Natural killer cell (primary cell): ENCODE measurements around the gene FDPS. TPM values are rescaled to one million over a fixed set of nuclear protein-coding genes. Genes with fewer than 3 reads are reported as not detected.

Source experiments
- ATAC-seq, 3 donors: fragments of 150-1000 bp in 2 of 3; fragments of 200-7000 bp in 1 of 3; cut with Tn5 transposase; 1 replicate in 1 of 3; 2 replicates in 2 of 3; pipeline ENCODE4 v1.10.0; 2021; ENCODE audit warnings: mild to moderate bottlenecking in 2 of 3, moderate library complexity in 2 of 3
- DNase-seq, 2 donors: peaks; one replicate each; pipeline versions ENCODE4 v3.0.0 to v3.0.0-alpha.2; 2013 to 2021; ENCODE audit warnings: mixed read lengths in 1 of 2
- H3K27ac ChIP-seq: one replicate; pipeline ENCODE4 v1.5.1; 2013; ENCODE audit warnings: mild to moderate bottlenecking, low read length
- H3K27me3 ChIP-seq: one replicate; pipeline ENCODE4 v1.6.1; 2013; ENCODE audit warnings: low read length; ENCODE audit not compliant: control insufficient read depth, insufficient read depth
- H3K36me3 ChIP-seq: one replicate; pipeline ENCODE4 v1.6.1; 2013; ENCODE audit warnings: low read length; ENCODE audit not compliant: control insufficient read depth, insufficient read depth
- H3K4me1 ChIP-seq: one replicate; pipeline ENCODE4 v1.6.1; 2013; ENCODE audit warnings: low read length; ENCODE audit not compliant: control insufficient read depth, insufficient read depth
- H3K4me3 ChIP-seq: one replicate; pipeline ENCODE4 v1.5.1; 2013; ENCODE audit warnings: low read length
- H3K9me3 ChIP-seq: one replicate; pipeline ENCODE4 v1.6.1; 2013; ENCODE audit warnings: low read length; ENCODE audit not compliant: control insufficient read depth, insufficient read depth
- H3K27ac Mint-ChIP-seq, 2 donors: one replicate each; pipeline ENCODE4 v1.8.0; 2022; ENCODE audit warnings: mild to moderate bottlenecking in 2 of 2, mixed read lengths in 2 of 2, moderate library complexity in 1 of 2
- H3K27me3 Mint-ChIP-seq, 2 donors: one replicate each; pipeline ENCODE4 v1.8.0; 2022; ENCODE audit warnings: low read depth in 2 of 2, mixed read lengths in 2 of 2
- H3K36me3 Mint-ChIP-seq: one replicate; pipeline ENCODE4 v1.8.0; 2022; ENCODE audit warnings: mixed read lengths
- H3K4me1 Mint-ChIP-seq, 2 donors: one replicate each; pipeline ENCODE4 v1.8.0; 2022; ENCODE audit warnings: mixed read lengths in 2 of 2
- H3K4me3 Mint-ChIP-seq: one replicate; pipeline ENCODE4 v1.8.0; 2022; ENCODE audit warnings: mild to moderate bottlenecking, moderate library complexity, mixed read lengths
- H3K9me3 Mint-ChIP-seq, 2 donors: one replicate each; pipeline ENCODE4 v1.8.0; 2022; ENCODE audit warnings: mixed read lengths in 2 of 2
- WGBS: methylation state at CpG from one replicate; pipeline ENCODE4 v1.1.7; 2013; ENCODE audit warnings: missing lambda C conversion rate; ENCODE audit not compliant: insufficient coverage; 5-methylcytosine and 5-hydroxymethylcytosine counted together
- intact Hi-C: fragments of 100-400 bp; cut with micrococcal nuclease; formaldehyde crosslinking; loops from one replicate; pipeline ENCODE4 v1.14.2; 2022
- total RNA-seq, 4 donors: library from RNA; stranded (reverse); fragments of 120-200 nt in 1 of 4; gene quantifications; one replicate each; pipeline versions ENCODE4 v1.2.3 to v1.2.4, GENCODE V29; 2013 to 2022
- TF ChIP-seq, protein P1 (sequence below): fragments of 200-600 bp; IDR thresholded peaks from one replicate; pipeline ENCODE4 v1.8.0; 2022; ENCODE audit warnings: antibody characterized with exemption

Gene FDPS
- total RNA-seq, 3 donors from 2014 or later (not counting 1 experiment from before 2014, with no cell fraction given) = 105 to 110 (median 105) TPM

DNA sequence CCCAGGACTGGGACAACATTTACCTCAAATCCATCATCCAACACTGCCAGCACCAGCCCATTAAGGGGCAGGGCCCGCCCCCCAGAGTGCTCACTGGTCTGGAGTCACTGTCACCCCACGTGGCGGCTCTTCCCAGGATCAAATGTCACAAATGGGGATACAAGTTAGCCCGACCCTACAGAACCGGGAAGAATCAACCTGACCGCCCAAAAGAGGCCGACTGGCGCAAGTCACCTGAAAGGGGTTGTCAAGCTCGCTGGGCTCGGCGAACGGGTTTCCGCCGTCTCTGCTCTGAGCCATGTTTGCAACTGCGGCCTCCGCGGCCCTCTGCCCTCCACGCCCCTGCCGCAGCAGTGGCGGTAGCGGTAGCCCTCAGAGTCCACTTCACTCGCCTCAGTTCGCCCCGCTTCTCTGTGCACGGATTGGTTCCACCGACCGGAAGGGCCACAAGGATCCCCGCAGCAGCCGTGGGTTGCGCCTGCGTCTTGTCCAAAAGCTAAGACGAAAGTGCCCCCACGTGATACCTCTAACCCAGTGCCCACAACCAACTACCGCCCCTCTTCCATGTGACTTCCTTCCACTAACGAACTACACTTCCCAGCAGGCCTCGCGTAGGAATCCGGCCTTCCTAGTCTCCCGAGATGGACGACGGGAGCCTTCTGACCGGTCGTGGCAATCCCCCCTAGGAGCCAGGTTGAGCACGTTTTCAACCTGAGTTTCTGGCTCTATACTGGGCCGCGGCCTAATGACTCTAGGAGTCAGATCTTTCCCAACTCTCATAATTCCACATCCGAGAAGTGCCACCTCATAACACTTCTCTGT, 46.6 kb upstream of the FDPS start, which contains the start of gene SCAMP3:
Gene SCAMP3 (minus strand): TSS at position 509 of the 822 bp plus-strand sequence. CDS start 209 bp downstream, at position 300.
- DNase-seq = peak; percentile 78 to 94
- peak within 1 kb of the TSS; percentile 64 for H3K27ac ChIP-seq
- H3K9me3 ChIP-seq = no peaks in the 10 kb centered on the region
- H3K9me3 Mint-ChIP-seq = no peaks in the 10 kb centered on the region
- peaks cover 20% of the 10 kb centered on the region for H3K4me1 ChIP-seq
- peak within 1 kb of the TSS; percentile 91 to 98 for H3K27ac Mint-ChIP-seq
- H3K36me3 Mint-ChIP-seq = peaks cover 13% of the 10 kb centered on the region
- no peaks in the 10 kb centered on the region for H3K27me3 ChIP-seq
- H3K4me3 Mint-ChIP-seq = peak within 1 kb of the TSS; percentile 99
- H3K36me3 ChIP-seq = peaks cover 48% of the 10 kb centered on the region
- peak within 1 kb of the TSS; percentile 84 for H3K4me3 ChIP-seq
- peaks cover 32 to 34% of the 10 kb centered on the region in 2 donors for H3K4me1 Mint-ChIP-seq
- WGBS = under 1% methylated on average over 47 of the region's 47 CpGs
- peak; percentile 96 to 99 (median 99) for ATAC-seq
- no peaks in the 10 kb centered on the region for H3K27me3 Mint-ChIP-seq
- intact Hi-C loops = loop anchor here (1.0 kb wide), 1 partner anchor 46 kb away; the partner anchor contains the start of gene FDPS
- TF ChIP-seq, protein P1, sequence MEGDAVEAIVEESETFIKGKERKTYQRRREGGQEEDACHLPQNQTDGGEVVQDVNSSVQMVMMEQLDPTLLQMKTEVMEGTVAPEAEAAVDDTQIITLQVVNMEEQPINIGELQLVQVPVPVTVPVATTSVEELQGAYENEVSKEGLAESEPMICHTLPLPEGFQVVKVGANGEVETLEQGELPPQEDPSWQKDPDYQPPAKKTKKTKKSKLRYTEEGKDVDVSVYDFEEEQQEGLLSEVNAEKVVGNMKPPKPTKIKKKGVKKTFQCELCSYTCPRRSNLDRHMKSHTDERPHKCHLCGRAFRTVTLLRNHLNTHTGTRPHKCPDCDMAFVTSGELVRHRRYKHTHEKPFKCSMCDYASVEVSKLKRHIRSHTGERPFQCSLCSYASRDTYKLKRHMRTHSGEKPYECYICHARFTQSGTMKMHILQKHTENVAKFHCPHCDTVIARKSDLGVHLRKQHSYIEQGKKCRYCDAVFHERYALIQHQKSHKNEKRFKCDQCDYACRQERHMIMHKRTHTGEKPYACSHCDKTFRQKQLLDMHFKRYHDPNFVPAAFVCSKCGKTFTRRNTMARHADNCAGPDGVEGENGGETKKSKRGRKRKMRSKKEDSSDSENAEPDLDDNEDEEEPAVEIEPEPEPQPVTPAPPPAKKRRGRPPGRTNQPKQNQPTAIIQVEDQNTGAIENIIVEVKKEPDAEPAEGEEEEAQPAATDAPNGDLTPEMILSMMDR = no peak

DNA sequence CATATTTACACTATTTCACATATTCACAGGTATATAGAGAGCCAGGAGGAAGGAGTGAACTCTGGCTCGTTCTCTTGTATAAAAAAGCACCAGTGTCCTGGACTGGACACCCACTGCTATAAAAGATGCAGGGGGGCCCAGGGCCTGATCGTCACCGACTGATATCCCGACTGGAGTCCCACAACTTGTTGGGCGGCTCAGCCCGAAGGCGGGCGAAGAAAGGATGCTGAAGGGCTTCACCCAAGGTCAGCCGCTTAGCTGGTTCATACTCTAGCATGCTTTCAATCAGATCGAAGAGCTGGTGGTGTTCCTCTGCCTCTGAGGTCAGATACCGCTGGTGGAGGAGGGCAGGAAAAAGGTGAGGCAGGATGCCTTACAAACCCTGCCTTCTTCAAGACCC, 45.6 kb upstream of the FDPS start:
- DNase-seq = no peak
- Mint-ChIP-seq H3K27me3 (no peaks in the 10 kb centered on the region), H3K27ac (peak overlapping the region; percentile 91 to 98), H3K9me3 (no peaks in the 10 kb centered on the region), H3K4me3 (peak overlapping the region; percentile 25), H3K36me3 (peaks cover 16% of the 10 kb centered on the region), H3K4me1 (peaks cover 28 to 34% of the 10 kb centered on the region in 2 donors)
- Histone ChIP-seq H3K27ac (no peak overlapping the region), H3K4me3 (no peak overlapping the region), H3K9me3 (no peaks in the 10 kb centered on the region), H3K4me1 (peaks cover 20% of the 10 kb centered on the region), H3K36me3 (peaks cover 51% of the 10 kb centered on the region), H3K27me3 (no peaks in the 10 kb centered on the region)
- 96% methylated on average over 11 of the region's 11 CpGs for WGBS
- intact Hi-C loops = no loop called here
- ATAC-seq = no peak
- TF ChIP-seq, protein P1 = no peak

DNA sequence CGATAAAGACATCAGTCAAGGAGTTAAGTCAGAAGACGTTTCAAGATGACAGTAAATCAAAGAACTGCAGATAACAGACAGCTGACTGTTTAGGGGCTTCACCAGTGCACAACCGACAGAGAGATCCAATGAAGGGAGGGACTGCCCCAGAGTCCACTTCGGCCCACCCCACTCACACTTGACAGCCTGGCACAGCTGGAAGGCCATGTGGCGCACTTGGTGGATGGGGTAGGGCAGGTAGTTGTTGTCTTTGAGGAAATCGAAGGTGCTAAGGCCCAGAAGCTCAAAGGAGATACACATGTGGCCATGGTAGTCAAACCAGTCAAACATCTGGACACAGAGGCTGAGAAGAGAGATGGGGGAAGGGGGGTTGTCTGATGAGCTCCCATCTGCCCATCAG, 42.1 kb upstream of the FDPS start:
- no peak for ATAC-seq
- H3K4me1 Mint-ChIP-seq = peaks cover 23 to 24% of the 10 kb centered on the region in 2 donors
- 92% methylated on average over 6 of the region's 6 CpGs for WGBS

More for the DNA sequence above, 42.1 kb upstream of the FDPS start:
- Mint-ChIP-seq H3K36me3 (peaks cover 22% of the 10 kb centered on the region), H3K4me3 (no peak overlapping the region), H3K27ac (no peak overlapping the region), H3K27me3 (no peaks in the 10 kb centered on the region), H3K9me3 (no peaks in the 10 kb centered on the region)
- Histone ChIP-seq H3K36me3 (peaks cover 68% of the 10 kb centered on the region), H3K27ac (no peak overlapping the region), H3K4me3 (no peak overlapping the region), H3K4me1 (peaks cover 10% of the 10 kb centered on the region), H3K9me3 (no peaks in the 10 kb centered on the region), H3K27me3 (no peaks in the 10 kb centered on the region)
- no peak for DNase-seq
- intact Hi-C loops = no loop called here
- TF ChIP-seq, protein P1 = no peak
